Ovary (tissue), 9 donors: Measurements from ENCODE around the gene ZNF664. TPM values are rescaled to one million over a fixed set of nuclear protein-coding genes. Genes with fewer than 3 reads are reported as not detected.

Source experiments
- DNase-seq, 5 donors: peaks; one replicate each; pipeline ENCODE4 v3.0.0-alpha.2; 2019 to 2020
- H3K27ac ChIP-seq, 2 donors: fragments of 200-600 bp; one replicate each; pipeline versions ENCODE4 v1.5.1 to v1.8.0; 2019 to 2022
- H3K27me3 ChIP-seq: fragments of 200-600 bp; one replicate; pipeline ENCODE4 v1.8.0; 2022
- H3K36me3 ChIP-seq: fragments of 200-600 bp; sonication (generic); one replicate; pipeline ENCODE4 v1.5.1; 2019
- H3K4me1 ChIP-seq: one replicate; pipeline ENCODE4 v1.8.1; 2013; ENCODE audit warnings: mild to moderate bottlenecking, moderate library complexity; ENCODE audit not compliant: insufficient read depth
- H3K4me3 ChIP-seq: fragments of 200-600 bp; sonication (generic); one replicate; pipeline ENCODE4 v1.5.1; 2017
- H3K9me3 ChIP-seq, 2 donors: fragments of 200-600 bp in 1 of 2; sonication (generic) in 1 of 2; one replicate each; pipeline versions ENCODE4 v1.5.1 to v1.8.1; 2013 to 2019; ENCODE audit warnings: mild to moderate bottlenecking in 1 of 2, moderate library complexity in 1 of 2
- CTCF ChIP-seq, 3 donors: fragments of 450-650 bp in 2 of 3; fragments of 200-600 bp in 1 of 3; IDR thresholded peaks; one replicate each; pipeline versions ENCODE4 v1.5.1 to v1.8.0; 2016 to 2022; ENCODE audit warnings: antibody characterized with exemption in 3 of 3, mild to moderate bottlenecking in 1 of 3
- EP300 ChIP-seq: sonication (generic); formaldehyde crosslinking; IDR thresholded peaks from one replicate; pipeline ENCODE4 v1.6.1; 2017; ENCODE audit warnings: antibody characterized with exemption
- POLR2A ChIP-seq: fragments of 450-650 bp; IDR thresholded peaks from one replicate; pipeline ENCODE4 v1.6.1; 2017; ENCODE audit warnings: antibody characterized with exemption, mild to moderate bottlenecking, moderate library complexity
- WGBS, 3 donors: extraction: QIAGEN DNeasy Blood & Tissue Kit in 1 of 3; methylation state at CpG; one replicate each; pipeline versions ENCODE4 v1.1.5 to v1.1.7; 2013 to 2017; 5-methylcytosine and 5-hydroxymethylcytosine counted together
- intact Hi-C, 4 donors: fragments of 100-400 bp; cut with DNase I; formaldehyde crosslinking; loops; one replicate each; pipeline versions ENCODE4 v1.11.0 to v1.15.1; 2022 to 2023
- polyA plus RNA-seq, 2 donors: library from polyadenylated mRNA; stranded (reverse); fragments of 200-250 nt in 1 of 2; fragments of 350-450 nt in 1 of 2; fragmentation: Illumina TruSeq in 1 of 2; extraction: RNeasy Lipid Tissue Mini Kit (QIAGEN cat#74804) in 1 of 2; gene quantifications; one replicate each; pipeline ENCODE4 v1.2.3, GENCODE V29; 2013 to 2014
- total RNA-seq, 7 donors: library from RNA; depleted of rRNA in 2 of 7; stranded (reverse); fragments of >200 nt in 2 of 7; fragmentation: NEBNext Ultra II Directional in 3 of 7; extraction: Animal tissue kit (Norgen Biotek cat#: 25700) in 3 of 7; gene quantifications; one replicate each; pipeline versions ENCODE4 v1.1.0 to v1.2.4, GENCODE V29; 2016 to 2023
- donor health status: DM: no; HTN: no; CAD: no; lungs with moderate emphysema.
- donor health status: DM: no; HTN: no; CAD: no.
- donor health status: Bipolar disorder and iron deficiency.
- donor health status: DM: yes; HTN: yes; CAD: no.
- donor health status: DM: no; HTN: no; CAD: no.
- donor health status: DM: yes; HTN: yes; CAD: no.

ZNF664 gene
- total and polyA plus RNA-seq, 9 donors, result 33.5 to 74.7 (median 58.6) TPM

- no peak overlapping the region for H3K27ac ChIP-seq
- no peaks in the 10 kb centered on the region for H3K36me3 ChIP-seq
- TF ChIP-seq EP300, result no peak
- no peak for TF ChIP-seq CTCF (IDR thresholded peaks at IDR 0.05)
- no peak for TF ChIP-seq POLR2A
- no peaks in the 10 kb centered on the region for H3K27me3 ChIP-seq
- H3K9me3 ChIP-seq, result no peaks in the 10 kb centered on the region
- intact Hi-C loops, result no loop called here
- no peak for DNase-seq
- no peaks in the 10 kb centered on the region for H3K4me1 ChIP-seq
- no peak overlapping the region for H3K4me3 ChIP-seq
- 83 to 87% (median 83%) methylated on average over 16 of the region's 16 CpGs for WGBS, 3 donors
Measured at GRCh38 chr12:123937707-123938591, 35.1 kb upstream of the ZNF664 start.

GRCh38 chr12:123938679-123939480 lies 34.1 kb upstream of the ZNF664 start:
- no peaks in the 10 kb centered on the region for H3K9me3 ChIP-seq
- H3K4me3 ChIP-seq, result no peak overlapping the region
- no peak overlapping the region for H3K27ac ChIP-seq
- TF ChIP-seq POLR2A, result no peak
- TF ChIP-seq CTCF (IDR thresholded peaks at IDR 0.05), result no peak
- TF ChIP-seq EP300, result no peak
- DNase-seq, result no peak
- 85 to 89% (median 86%) methylated on average over 16 of the region's 16 CpGs for WGBS, 3 donors
- intact Hi-C loops, result no loop called here
- no peaks in the 10 kb centered on the region for H3K36me3 ChIP-seq
- no peaks in the 10 kb centered on the region for H3K27me3 ChIP-seq
- no peaks in the 10 kb centered on the region for H3K4me1 ChIP-seq

GRCh38 chr12:123939716-123940626 lies 33.0 kb upstream of the ZNF664 start:
- no peaks in the 10 kb centered on the region for H3K36me3 ChIP-seq
- WGBS, 3 donors, result 85 to 90% (median 89%) methylated on average over 15 to 16 of the region's 16 CpGs

More at GRCh38 chr12:123939716-123940626, 33.0 kb upstream of the ZNF664 start:
- no peak overlapping the region for H3K27ac ChIP-seq
- intact Hi-C loops, result no loop called here
- TF ChIP-seq POLR2A (no peak), EP300 (no peak), CTCF (IDR thresholded peaks at IDR 0.05) (no peak)
- DNase-seq, result no peak
- H3K27me3 ChIP-seq, result no peaks in the 10 kb centered on the region
- H3K9me3 ChIP-seq, result no peaks in the 10 kb centered on the region
- no peaks in the 10 kb centered on the region for H3K4me1 ChIP-seq
- H3K4me3 ChIP-seq, result no peak overlapping the region
